ENCODE data around the gene PCGF1. TPM values are rescaled to one million over a fixed set of nuclear protein-coding genes. Genes with fewer than 3 reads are reported as not detected.

PCGF1 gene
- total and polyA plus RNA-seq, 2 of the 13 experiments (the other 11 are each of a cell fraction or from before 2014, with no cell fraction given), result 20.4 to 22.6 TPM

- TF ChIP-seq PCBP1 (IDR thresholded peaks at IDR 0.05; ENCODE audit: borderline replicate concordance, low read depth, low read length) (peak; percentile 58; the same call in 1 of the 2 replicates), DMAP1 (CRISPR knock-in tag; IDR thresholded peaks at IDR 0.05) (0 out of 2 replicates have a peak, but pooled peaks have one; percentile 0), THAP7 (CRISPR knock-in tag; IDR thresholded peaks at IDR 0.05) (no peak), ZBTB37 (CRISPR knock-in tag; IDR thresholded peaks at IDR 0.05) (no peak), FOXK2 (IDR thresholded peaks at IDR 0.05) (no peak), ZFP36L2 (CRISPR knock-in tag; IDR thresholded peaks at IDR 0.05) (no peak), GATA4 (IDR thresholded peaks at IDR 0.05; ENCODE audit: borderline replicate concordance, low read depth) (peak; percentile 17; the same call in 1 of the 2 replicates), MXI1 (IDR thresholded peaks at IDR 0.05; ENCODE audit: borderline replicate concordance, low read depth, low read length) (no peak), ADNP (CRISPR knock-in tag; IDR thresholded peaks at IDR 0.05) (no peak), HHEX (CRISPR knock-in tag; IDR thresholded peaks at IDR 0.05) (no peak), MXD3 (CRISPR knock-in tag; IDR thresholded peaks at IDR 0.05) (no peak), DZIP1 (CRISPR knock-in tag; IDR thresholded peaks at IDR 0.05) (no peak), ZNF747 (CRISPR knock-in tag; IDR thresholded peaks at IDR 0.05; ENCODE audit: borderline replicate concordance) (no peak), CEBPB (IDR thresholded peaks at IDR 0.05; ENCODE audit: borderline replicate concordance, low read depth, low read length) (no peak), CENPX (CRISPR knock-in tag; IDR thresholded peaks at IDR 0.05) (no peak), ETV5 (CRISPR knock-in tag; IDR thresholded peaks at IDR 0.05; ENCODE audit: borderline replicate concordance) (no peak), ZNF543 (CRISPR knock-in tag; IDR thresholded peaks at IDR 0.05) (no peak), ZFY (CRISPR knock-in tag; IDR thresholded peaks at IDR 0.05) (peak; percentile 5; the same call in 1 of the 2 replicates), PRDM15 (CRISPR knock-in tag; IDR thresholded peaks at IDR 0.05) (no peak), ZNF556 (CRISPR knock-in tag; IDR thresholded peaks at IDR 0.05; ENCODE audit: borderline replicate concordance) (no peak), TP53 (CRISPR knock-in tag; conservative IDR thresholded peaks at IDR 0.05) (no peak)
Observed at GRCh38 chr2:74503506-74504475, 3.7 kb downstream of the PCGF1 start (continued).
